HEK293 (cell line): ENCODE data around the gene BRI3BP.
"Not testable (repeated sequence)": the region's sequence is repeated elsewhere in the genome, so short reads cannot be mapped to it uniquely, and the experiment has no call there.

Experiments used
- CTCF ChIA-PET: fragments of 350-600 bp; formaldehyde crosslinking; extraction: SDS; loops from one replicate; lab custom pipeline; 2021; ENCODE audit warnings: antibody characterized with exemption; lab: Yijun Ruan, JAX
- POLR2A ChIA-PET: fragments of 300-600 bp; formaldehyde crosslinking; extraction: SDS; loops from one replicate; lab custom pipeline; 2020; ENCODE audit warnings: antibody characterized with exemption, inconsistent platforms; lab: Yijun Ruan, JAX
- H3K27ac ChIP-seq: fragments of 200-500 bp; sonication (Bioruptor generic); 2 replicates; pipeline ENCODE4 v1.5.1; 2014; ENCODE audit warnings: low read depth, low read length, control low read depth, inconsistent platforms; ENCODE audit errors: extremely low read depth
- H3K36me3 ChIP-seq, 2 experiments: fragments of 200-500 bp in 1 of 2; sonication (Bioruptor generic) in 1 of 2; 1 replicate in 1 of 2; 2 replicates in 1 of 2; pipeline ENCODE4 v1.5.1; 2014 to 2017; ENCODE audit warnings: inconsistent platforms in 2 of 2, low read length in 2 of 2; ENCODE audit not compliant: control insufficient read depth in 2 of 2, insufficient read depth in 1 of 2
- H3K4me1 ChIP-seq: fragments of 200-500 bp; sonication (Bioruptor generic); 2 replicates; pipeline ENCODE4 v1.5.1; 2014; ENCODE audit warnings: mild to moderate bottlenecking, low read length, inconsistent platforms; ENCODE audit not compliant: control insufficient read depth, insufficient read depth
- H3K4me3 ChIP-seq: 2 replicates; pipeline ENCODE4 v1.5.1; 2011; ENCODE audit warnings: low read depth, mild to moderate bottlenecking, control low read depth, low read length, moderate library complexity
- H3K9me3 ChIP-seq: fragments of 200-500 bp; sonication (Bioruptor generic); 2 replicates; pipeline ENCODE4 v1.5.1; 2014; ENCODE audit warnings: low read depth, low read length, inconsistent platforms; ENCODE audit not compliant: control insufficient read depth, insufficient read depth
- RBAK ChIP-seq: fragments of 450-650 bp; formaldehyde crosslinking; IDR thresholded peaks from 2 replicates; pipeline ENCODE4 v1.5.1; 2016; ENCODE audit warnings: missing biosample characterization, missing genetic modification characterization
- SETDB1 ChIP-seq: IDR thresholded peaks from one replicate; pipeline ENCODE4 v1.6.1; 2017; ENCODE audit warnings: mild to moderate bottlenecking, low read length, moderate library complexity, mixed read lengths; ENCODE audit not compliant: insufficient read length
- ZBTB20 ChIP-seq: fragments of 450-650 bp; formaldehyde crosslinking; IDR thresholded peaks from 2 replicates; pipeline ENCODE4 v1.5.1; 2016; ENCODE audit warnings: missing biosample characterization, missing genetic modification characterization
- ZNF335 ChIP-seq: fragments of 450-650 bp; formaldehyde crosslinking; conservative IDR thresholded peaks from 2 replicates; pipeline ENCODE4 v1.5.1; 2016; ENCODE audit warnings: missing biosample characterization, missing genetic modification characterization
- ZNF518A ChIP-seq: fragments of 450-650 bp; formaldehyde crosslinking; conservative IDR thresholded peaks from 2 replicates; pipeline ENCODE4 v1.5.1; 2016; ENCODE audit warnings: low read depth, missing biosample characterization, missing genetic modification characterization
- ZNF529 ChIP-seq: fragments of 450-650 bp; formaldehyde crosslinking; IDR thresholded peaks from 2 replicates; pipeline ENCODE4 v1.5.1; 2017; ENCODE audit warnings: missing genetic modification characterization, missing biosample characterization; ENCODE audit not compliant: insufficient replicate concordance
- ZNF626 ChIP-seq: fragments of 450-650 bp; sonication (Bioruptor Pico); formaldehyde crosslinking; IDR thresholded peaks from 2 replicates; pipeline ENCODE4 v1.5.1; 2018; ENCODE audit warnings: missing biosample characterization, missing genetic modification characterization, inconsistent platforms
- ZNF692 ChIP-seq: fragments of 450-650 bp; formaldehyde crosslinking; IDR thresholded peaks from 2 replicates; pipeline ENCODE4 v1.5.1; 2016; ENCODE audit warnings: missing biosample characterization, missing genetic modification characterization
- ZSCAN16 ChIP-seq: fragments of 450-650 bp; formaldehyde crosslinking; IDR thresholded peaks from 2 replicates; pipeline ENCODE4 v1.5.1; 2016; ENCODE audit warnings: missing biosample characterization, missing genetic modification characterization
- TF ChIP-seq, protein P1 (sequence below): fragments of 450-650 bp; formaldehyde crosslinking; IDR thresholded peaks from 2 replicates; pipeline ENCODE4 v1.5.0; 2017; ENCODE audit warnings: missing biosample characterization, missing genetic modification characterization, borderline replicate concordance
- TF ChIP-seq, protein P2 (sequence below): fragments of 450-650 bp; formaldehyde crosslinking; IDR thresholded peaks from 2 replicates; pipeline ENCODE4 v1.5.1; 2016; ENCODE audit warnings: missing biosample characterization, missing genetic modification characterization

BRI3BP gene

GRCh38 chr12:125061229-125061628 is 67.8 kb downstream of the BRI3BP start:
- ChIA-PET CTCF (interaction anchor here (1.0 kb wide), 1 partner anchor 120 kb away, joined by 3 read pairs; no protein-coding TSS in a partner anchor), POLR2A (no interaction called here)
- no peak for TF ChIP-seq ZNF518A (tag by site-specific recombination)
- TF ChIP-seq ZNF626, result 0 out of 2 replicates have a peak, but pooled peaks have one; percentile 33
- no peak for TF ChIP-seq ZBTB20
- TF ChIP-seq ZNF529, result peak; percentile 53
- no peak for TF ChIP-seq ZSCAN16 (tag by site-specific recombination)
- TF ChIP-seq SETDB1, result peak; percentile 93
- Histone ChIP-seq H3K36me3 (no peaks in the 10 kb centered on the region; a peak in 1 of 3 replicates), H3K4me3 (no peak overlapping the region), H3K27ac (no peak overlapping the region), H3K4me1 (0 out of 2 replicates have a peak, but pooled peaks cover 6% of the 10 kb centered on the region), H3K9me3 (no peaks in the 10 kb centered on the region)

DNA sequence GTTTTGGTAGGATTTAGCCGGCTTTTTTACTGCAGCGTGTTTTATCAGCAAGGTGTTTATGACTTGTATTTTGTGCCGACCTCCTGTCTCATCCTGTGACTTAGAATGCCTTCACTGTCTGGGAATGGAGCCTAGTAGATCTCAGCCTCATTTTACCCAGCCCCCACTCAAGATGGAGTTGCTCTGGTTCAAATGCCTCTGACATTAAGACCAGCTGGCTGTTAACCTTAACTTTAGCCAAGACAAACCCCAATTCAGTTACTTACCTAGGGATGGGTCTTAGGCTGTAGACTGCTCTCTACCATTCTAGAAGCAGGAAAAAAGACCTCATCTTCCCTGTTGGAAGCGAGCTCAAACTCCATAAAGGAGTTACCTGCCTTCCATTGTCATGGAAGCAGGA is 70.1 kb downstream of the BRI3BP start:
- H3K27ac ChIP-seq, result not testable (repeated sequence)
- CTCF ChIA-PET, result interaction anchor here (0.7 kb wide), 1 partner anchor 41 kb away, joined by 4 read pairs; no protein-coding TSS in a partner anchor
- POLR2A ChIA-PET, result interaction anchor here (1.9 kb wide), 1 partner anchor 14 kb away, joined by 23 read pairs; no protein-coding TSS in a partner anchor

GRCh38 chr12:125064492-125064891 is 71.0 kb downstream of the BRI3BP start:
- Histone ChIP-seq H3K36me3 (peaks cover 0 to 8% of the 10 kb centered on the region in 2 experiments; a peak in 2 of 3 replicates), H3K4me1 (0 out of 2 replicates have a peak, but pooled peaks cover 6% of the 10 kb centered on the region), H3K4me3 (no peak overlapping the region), H3K27ac (no peak overlapping the region), H3K9me3 (no peaks in the 10 kb centered on the region)
- no peak for TF ChIP-seq RBAK (tag by site-specific recombination)
- TF ChIP-seq ZNF335 (tag by site-specific recombination), result 0 out of 2 replicates have a peak, but pooled peaks have one; percentile 22
- ChIA-PET POLR2A (interaction anchor here (0.7 to 1.9 kb wide), 6 partner anchors 10 to 125 kb away, joined by 3 to 23 read pairs (median 4); no protein-coding TSS in a partner anchor), CTCF (interaction anchor here (0.6 to 1.2 kb wide), 3 partner anchors 13 to 159 kb away, joined by 3 to 6 read pairs (median 3); no protein-coding TSS in a partner anchor)

More for the DNA sequence above, 70.1 kb downstream of the BRI3BP start:
- not testable (repeated sequence) for H3K4me1 ChIP-seq, H3K4me3 ChIP-seq, H3K9me3 ChIP-seq, H3K36me3 ChIP-seq

GRCh38 chr12:125065021-125065918 is 71.8 kb downstream of the BRI3BP start, which contains the start of gene AACS:
AACS (plus strand) TSS chr12:125065435; CDS start chr12:125065585, 150 bp downstream.
- Histone ChIP-seq H3K27ac (peak within 1 kb of the TSS; percentile 62; the same call in 1 of the 2 replicates), H3K9me3 (no peaks in the 10 kb centered on the region), H3K4me1 (0 out of 2 replicates have a peak, but pooled peaks cover 6% of the 10 kb centered on the region), H3K4me3 (peak within 1 kb of the TSS; percentile 68), H3K36me3 (peaks cover 0 to 9% of the 10 kb centered on the region in 2 experiments; a peak in 2 of 3 replicates)
- POLR2A ChIA-PET, result interaction anchor here (0.7 to 1.9 kb wide), 7 partner anchors 11 to 125 kb away, joined by 3 to 23 read pairs (median 4); no protein-coding TSS in a partner anchor
- CTCF ChIA-PET, result interaction anchor here (0.6 to 1.2 kb wide), 3 partner anchors 14 to 159 kb away, joined by 3 to 6 read pairs (median 3); no protein-coding TSS in a partner anchor
- TF ChIP-seq, protein P1, sequence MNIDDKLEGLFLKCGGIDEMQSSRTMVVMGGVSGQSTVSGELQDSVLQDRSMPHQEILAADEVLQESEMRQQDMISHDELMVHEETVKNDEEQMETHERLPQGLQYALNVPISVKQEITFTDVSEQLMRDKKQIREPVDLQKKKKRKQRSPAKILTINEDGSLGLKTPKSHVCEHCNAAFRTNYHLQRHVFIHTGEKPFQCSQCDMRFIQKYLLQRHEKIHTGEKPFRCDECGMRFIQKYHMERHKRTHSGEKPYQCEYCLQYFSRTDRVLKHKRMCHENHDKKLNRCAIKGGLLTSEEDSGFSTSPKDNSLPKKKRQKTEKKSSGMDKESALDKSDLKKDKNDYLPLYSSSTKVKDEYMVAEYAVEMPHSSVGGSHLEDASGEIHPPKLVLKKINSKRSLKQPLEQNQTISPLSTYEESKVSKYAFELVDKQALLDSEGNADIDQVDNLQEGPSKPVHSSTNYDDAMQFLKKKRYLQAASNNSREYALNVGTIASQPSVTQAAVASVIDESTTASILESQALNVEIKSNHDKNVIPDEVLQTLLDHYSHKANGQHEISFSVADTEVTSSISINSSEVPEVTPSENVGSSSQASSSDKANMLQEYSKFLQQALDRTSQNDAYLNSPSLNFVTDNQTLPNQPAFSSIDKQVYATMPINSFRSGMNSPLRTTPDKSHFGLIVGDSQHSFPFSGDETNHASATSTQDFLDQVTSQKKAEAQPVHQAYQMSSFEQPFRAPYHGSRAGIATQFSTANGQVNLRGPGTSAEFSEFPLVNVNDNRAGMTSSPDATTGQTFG, result no peak
- no peak for TF ChIP-seq ZNF692
- TF ChIP-seq, protein P2, sequence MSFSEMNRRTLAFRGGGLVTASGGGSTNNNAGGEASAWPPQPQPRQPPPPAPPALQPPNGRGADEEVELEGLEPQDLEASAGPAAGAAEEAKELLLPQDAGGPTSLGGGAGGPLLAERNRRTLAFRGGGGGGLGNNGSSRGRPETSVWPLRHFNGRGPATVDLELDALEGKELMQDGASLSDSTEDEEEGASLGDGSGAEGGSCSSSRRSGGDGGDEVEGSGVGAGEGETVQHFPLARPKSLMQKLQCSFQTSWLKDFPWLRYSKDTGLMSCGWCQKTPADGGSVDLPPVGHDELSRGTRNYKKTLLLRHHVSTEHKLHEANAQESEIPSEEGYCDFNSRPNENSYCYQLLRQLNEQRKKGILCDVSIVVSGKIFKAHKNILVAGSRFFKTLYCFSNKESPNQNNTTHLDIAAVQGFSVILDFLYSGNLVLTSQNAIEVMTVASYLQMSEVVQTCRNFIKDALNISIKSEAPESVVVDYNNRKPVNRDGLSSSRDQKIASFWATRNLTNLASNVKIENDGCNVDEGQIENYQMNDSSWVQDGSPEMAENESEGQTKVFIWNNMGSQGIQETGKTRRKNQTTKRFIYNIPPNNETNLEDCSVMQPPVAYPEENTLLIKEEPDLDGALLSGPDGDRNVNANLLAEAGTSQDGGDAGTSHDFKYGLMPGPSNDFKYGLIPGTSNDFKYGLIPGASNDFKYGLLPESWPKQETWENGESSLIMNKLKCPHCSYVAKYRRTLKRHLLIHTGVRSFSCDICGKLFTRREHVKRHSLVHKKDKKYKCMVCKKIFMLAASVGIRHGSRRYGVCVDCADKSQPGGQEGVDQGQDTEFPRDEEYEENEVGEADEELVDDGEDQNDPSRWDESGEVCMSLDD (tag by site-specific recombination), result peak; percentile 79; the same call in 1 of the 2 replicates
